Measurements from ENCODE around the gene GAR1.

GRCh38 chr4:109864134-109864533, 48.6 kb downstream of the GAR1 start:
- TF ChIP-seq CTCF (IDR thresholded peaks at IDR 0.05) (no peak), POLR2A (IDR thresholded peaks at IDR 0.05) (no peak)
